ENCODE data around the gene PTPRA.

- no peak for TF ChIP-seq CTCF (IDR thresholded peaks at IDR 0.05)
- TF ChIP-seq POLR2A (IDR thresholded peaks at IDR 0.05), result no peak
Observed at GRCh38 chr20:2894221-2894620, 20.9 kb downstream of the PTPRA start.

Measured in thyroid gland (tissue), 4 donors.